Ovary (tissue), 9 donors: ENCODE results near the gene CIART. TPM values are rescaled to one million over a fixed set of nuclear protein-coding genes. Genes with fewer than 3 reads are reported as not detected.

Source experiments
- DNase-seq, 5 donors: peaks; one replicate each; pipeline ENCODE4 v3.0.0-alpha.2; 2019 to 2020
- H3K27ac ChIP-seq, 2 donors: fragments of 200-600 bp; one replicate each; pipeline versions ENCODE4 v1.5.1 to v1.8.0; 2019 to 2022
- H3K27me3 ChIP-seq: fragments of 200-600 bp; one replicate; pipeline ENCODE4 v1.8.0; 2022
- H3K36me3 ChIP-seq: fragments of 200-600 bp; sonication (generic); one replicate; pipeline ENCODE4 v1.5.1; 2019
- H3K4me1 ChIP-seq: one replicate; pipeline ENCODE4 v1.8.1; 2013; ENCODE audit warnings: mild to moderate bottlenecking, moderate library complexity; ENCODE audit not compliant: insufficient read depth
- H3K4me3 ChIP-seq: fragments of 200-600 bp; sonication (generic); one replicate; pipeline ENCODE4 v1.5.1; 2017
- H3K9me3 ChIP-seq, 2 donors: fragments of 200-600 bp in 1 of 2; sonication (generic) in 1 of 2; one replicate each; pipeline versions ENCODE4 v1.5.1 to v1.8.1; 2013 to 2019; ENCODE audit warnings: mild to moderate bottlenecking in 1 of 2, moderate library complexity in 1 of 2
- EP300 ChIP-seq: sonication (generic); formaldehyde crosslinking; IDR thresholded peaks from one replicate; pipeline ENCODE4 v1.6.1; 2017; ENCODE audit warnings: antibody characterized with exemption
- POLR2A ChIP-seq: fragments of 450-650 bp; IDR thresholded peaks from one replicate; pipeline ENCODE4 v1.6.1; 2017; ENCODE audit warnings: antibody characterized with exemption, mild to moderate bottlenecking, moderate library complexity
- WGBS, 3 donors: extraction: QIAGEN DNeasy Blood & Tissue Kit in 1 of 3; methylation state at CpG; one replicate each; pipeline versions ENCODE4 v1.1.5 to v1.1.7; 2013 to 2017; 5-methylcytosine and 5-hydroxymethylcytosine counted together
- intact Hi-C, 4 donors: fragments of 100-400 bp; cut with DNase I; formaldehyde crosslinking; loops; one replicate each; pipeline versions ENCODE4 v1.11.0 to v1.15.1; 2022 to 2023
- polyA plus RNA-seq, 2 donors: library from polyadenylated mRNA; stranded (reverse); fragments of 200-250 nt in 1 of 2; fragments of 350-450 nt in 1 of 2; fragmentation: Illumina TruSeq in 1 of 2; extraction: RNeasy Lipid Tissue Mini Kit (QIAGEN cat#74804) in 1 of 2; gene quantifications; one replicate each; pipeline ENCODE4 v1.2.3, GENCODE V29; 2013 to 2014
- total RNA-seq, 7 donors: library from RNA; depleted of rRNA in 2 of 7; stranded (reverse); fragments of >200 nt in 2 of 7; fragmentation: NEBNext Ultra II Directional in 3 of 7; extraction: Animal tissue kit (Norgen Biotek cat#: 25700) in 3 of 7; gene quantifications; one replicate each; pipeline versions ENCODE4 v1.1.0 to v1.2.4, GENCODE V29; 2016 to 2023
- TF ChIP-seq, protein P1 (sequence below), 3 donors: fragments of 450-650 bp in 2 of 3; fragments of 200-600 bp in 1 of 3; IDR thresholded peaks; one replicate each; pipeline versions ENCODE4 v1.5.1 to v1.8.0; 2016 to 2022; ENCODE audit warnings: antibody characterized with exemption in 3 of 3, mild to moderate bottlenecking in 1 of 3
- donor health status: DM: no; HTN: no; CAD: no; lungs with moderate emphysema.
- donor health status: DM: no; HTN: no; CAD: no.
- donor health status: Bipolar disorder and iron deficiency.
- donor health status: DM: yes; HTN: yes; CAD: no.
- donor health status: DM: no; HTN: no; CAD: no.
- donor health status: DM: yes; HTN: yes; CAD: no.

CIART gene
- total and polyA plus RNA-seq, 9 donors, result 3.6 to 22.5 (median 10.8) TPM

- H3K36me3 ChIP-seq, result no peaks in the 10 kb centered on the region
- no peaks in the 10 kb centered on the region for H3K27me3 ChIP-seq
- intact Hi-C loops, result loop anchor here in 1 of 4 donors (2.0 kb wide), 1 partner anchor 14 kb away; the partner anchor contains the start of gene APH1A
- H3K4me3 ChIP-seq, result peak overlapping the region; percentile 44
- TF ChIP-seq, protein P1, sequence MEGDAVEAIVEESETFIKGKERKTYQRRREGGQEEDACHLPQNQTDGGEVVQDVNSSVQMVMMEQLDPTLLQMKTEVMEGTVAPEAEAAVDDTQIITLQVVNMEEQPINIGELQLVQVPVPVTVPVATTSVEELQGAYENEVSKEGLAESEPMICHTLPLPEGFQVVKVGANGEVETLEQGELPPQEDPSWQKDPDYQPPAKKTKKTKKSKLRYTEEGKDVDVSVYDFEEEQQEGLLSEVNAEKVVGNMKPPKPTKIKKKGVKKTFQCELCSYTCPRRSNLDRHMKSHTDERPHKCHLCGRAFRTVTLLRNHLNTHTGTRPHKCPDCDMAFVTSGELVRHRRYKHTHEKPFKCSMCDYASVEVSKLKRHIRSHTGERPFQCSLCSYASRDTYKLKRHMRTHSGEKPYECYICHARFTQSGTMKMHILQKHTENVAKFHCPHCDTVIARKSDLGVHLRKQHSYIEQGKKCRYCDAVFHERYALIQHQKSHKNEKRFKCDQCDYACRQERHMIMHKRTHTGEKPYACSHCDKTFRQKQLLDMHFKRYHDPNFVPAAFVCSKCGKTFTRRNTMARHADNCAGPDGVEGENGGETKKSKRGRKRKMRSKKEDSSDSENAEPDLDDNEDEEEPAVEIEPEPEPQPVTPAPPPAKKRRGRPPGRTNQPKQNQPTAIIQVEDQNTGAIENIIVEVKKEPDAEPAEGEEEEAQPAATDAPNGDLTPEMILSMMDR (IDR thresholded peaks at IDR 0.05), result no peak
- TF ChIP-seq EP300 (no peak), POLR2A (no peak)
- no peaks in the 10 kb centered on the region for H3K9me3 ChIP-seq
- peak overlapping the region; percentile 79 to 81 for H3K27ac ChIP-seq
- peaks cover 8% of the 10 kb centered on the region for H3K4me1 ChIP-seq
- DNase-seq, result no peak
- WGBS, 3 donors, result 1 to 3% (median 2%) methylated on average over 21 of the region's 21 CpGs
Measured at GRCh38 chr1:150282558-150282958, 204 bp downstream of the CIART start.

- Histone ChIP-seq H3K4me1 (peaks cover 8% of the 10 kb centered on the region), H3K36me3 (no peaks in the 10 kb centered on the region), H3K27me3 (no peaks in the 10 kb centered on the region), H3K9me3 (no peaks in the 10 kb centered on the region), H3K27ac (peak overlapping the region; percentile 79 to 81), H3K4me3 (peak overlapping the region; percentile 44)
- 68 to 69% (median 69%) methylated on average over 12 of the region's 12 CpGs for WGBS, 3 donors
- DNase-seq, result peak in 1 of 5 donors; percentile 32
- TF ChIP-seq EP300 (no peak), POLR2A (no peak)
- TF ChIP-seq, protein P1 (IDR thresholded peaks at IDR 0.05), result no peak
- intact Hi-C loops, result loop anchor here in 1 of 4 donors (2.0 kb wide), 1 partner anchor 14 kb away; the partner anchor contains the start of gene APH1A
Measured at GRCh38 chr1:150283260-150283659, 906 bp downstream of the CIART start.

DNA sequence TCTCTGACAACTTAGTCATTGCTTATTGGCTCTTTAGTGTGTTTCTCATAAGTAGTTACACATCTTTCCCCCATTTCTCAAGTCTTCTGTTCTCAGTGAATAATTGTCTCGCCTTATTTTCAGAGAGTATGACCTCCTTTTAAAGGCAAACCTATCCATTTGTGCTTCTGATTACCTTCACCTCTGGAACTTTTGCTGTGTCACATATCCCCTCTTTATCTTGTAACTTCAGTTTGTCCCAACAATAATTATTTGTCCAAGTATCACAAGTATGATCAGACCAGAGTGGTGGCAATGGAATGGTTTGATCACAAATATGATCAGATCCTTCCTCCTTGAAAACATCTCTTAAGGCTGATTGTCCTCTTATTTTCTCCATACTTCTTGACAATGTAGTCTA, 6.0 kb downstream of the CIART start:
- no peaks in the 10 kb centered on the region for H3K36me3 ChIP-seq
- no peak for DNase-seq
- H3K9me3 ChIP-seq, result no peaks in the 10 kb centered on the region
- H3K27me3 ChIP-seq, result no peaks in the 10 kb centered on the region
- no peak overlapping the region for H3K27ac ChIP-seq
- no peak overlapping the region for H3K4me3 ChIP-seq
- WGBS, 3 donors, result 75 to 88% (median 80%) methylated on average over 1 of the region's 1 CpG
- no peak for TF ChIP-seq EP300
- TF ChIP-seq POLR2A, result no peak
- TF ChIP-seq, protein P1 (IDR thresholded peaks at IDR 0.05), result no peak
- intact Hi-C loops, result no loop called here
- H3K4me1 ChIP-seq, result peaks cover 4% of the 10 kb centered on the region

GRCh38 chr1:150288822-150289221, 6.5 kb downstream of the CIART start:
- WGBS, 3 donors, result 88 to 89% (median 89%) methylated on average over 4 of the region's 4 CpGs
- peaks cover 2% of the 10 kb centered on the region for H3K4me1 ChIP-seq
- no peaks in the 10 kb centered on the region for H3K9me3 ChIP-seq
- no peak for DNase-seq
- TF ChIP-seq POLR2A, result no peak
- TF ChIP-seq, protein P1 (IDR thresholded peaks at IDR 0.05), result no peak
- no peak for TF ChIP-seq EP300
- no peaks in the 10 kb centered on the region for H3K27me3 ChIP-seq
- no peaks in the 10 kb centered on the region for H3K36me3 ChIP-seq
- intact Hi-C loops, result no loop called here
- H3K4me3 ChIP-seq, result no peak overlapping the region
- H3K27ac ChIP-seq, result no peak overlapping the region
